Measurements from ENCODE around the gene CCDC71. TPM values are rescaled to one million over a fixed set of nuclear protein-coding genes. Genes with fewer than 3 reads are reported as not detected.

CCDC71 gene
- total and polyA plus RNA-seq, 2 of the 13 experiments (the other 11 are each of a cell fraction or from before 2014, with no cell fraction given) = 9.7 to 14.3 TPM

DNA sequence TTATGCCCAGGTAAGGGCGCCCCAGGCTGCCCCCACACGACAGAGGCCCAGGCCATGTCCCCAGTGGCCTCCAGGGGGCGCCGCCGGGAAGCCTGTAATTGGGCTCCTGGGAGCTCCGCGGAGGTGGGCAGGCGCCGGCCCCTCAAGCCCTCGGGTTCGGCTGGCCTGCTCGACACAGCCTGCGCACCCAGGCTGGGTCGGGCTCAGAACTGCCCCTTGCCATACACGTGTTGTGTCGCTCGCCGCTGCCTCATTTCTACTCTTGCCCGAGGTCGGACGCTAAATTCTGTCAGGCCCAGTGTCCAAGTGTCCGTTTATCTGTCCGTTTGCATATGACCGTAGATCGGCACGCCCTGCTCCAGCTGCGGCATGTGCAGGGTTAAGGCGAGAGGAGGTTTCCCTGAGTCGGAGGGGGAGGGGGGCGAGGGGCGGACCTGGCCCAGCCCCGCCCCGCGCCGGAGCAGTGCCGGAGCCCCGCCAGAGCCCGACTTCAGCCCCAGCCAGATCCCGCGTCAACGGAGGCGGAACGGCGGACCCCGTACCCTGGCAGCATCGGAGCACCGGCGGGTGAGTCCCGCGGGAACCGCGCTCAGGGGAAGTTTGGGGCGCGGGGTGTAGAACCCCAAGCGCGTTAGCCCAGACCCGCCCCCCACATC lies 5.1 kb upstream of the CCDC71 start, which contains the start of gene KLHDC8B (continued):
- TF ChIP-seq, protein P1, sequence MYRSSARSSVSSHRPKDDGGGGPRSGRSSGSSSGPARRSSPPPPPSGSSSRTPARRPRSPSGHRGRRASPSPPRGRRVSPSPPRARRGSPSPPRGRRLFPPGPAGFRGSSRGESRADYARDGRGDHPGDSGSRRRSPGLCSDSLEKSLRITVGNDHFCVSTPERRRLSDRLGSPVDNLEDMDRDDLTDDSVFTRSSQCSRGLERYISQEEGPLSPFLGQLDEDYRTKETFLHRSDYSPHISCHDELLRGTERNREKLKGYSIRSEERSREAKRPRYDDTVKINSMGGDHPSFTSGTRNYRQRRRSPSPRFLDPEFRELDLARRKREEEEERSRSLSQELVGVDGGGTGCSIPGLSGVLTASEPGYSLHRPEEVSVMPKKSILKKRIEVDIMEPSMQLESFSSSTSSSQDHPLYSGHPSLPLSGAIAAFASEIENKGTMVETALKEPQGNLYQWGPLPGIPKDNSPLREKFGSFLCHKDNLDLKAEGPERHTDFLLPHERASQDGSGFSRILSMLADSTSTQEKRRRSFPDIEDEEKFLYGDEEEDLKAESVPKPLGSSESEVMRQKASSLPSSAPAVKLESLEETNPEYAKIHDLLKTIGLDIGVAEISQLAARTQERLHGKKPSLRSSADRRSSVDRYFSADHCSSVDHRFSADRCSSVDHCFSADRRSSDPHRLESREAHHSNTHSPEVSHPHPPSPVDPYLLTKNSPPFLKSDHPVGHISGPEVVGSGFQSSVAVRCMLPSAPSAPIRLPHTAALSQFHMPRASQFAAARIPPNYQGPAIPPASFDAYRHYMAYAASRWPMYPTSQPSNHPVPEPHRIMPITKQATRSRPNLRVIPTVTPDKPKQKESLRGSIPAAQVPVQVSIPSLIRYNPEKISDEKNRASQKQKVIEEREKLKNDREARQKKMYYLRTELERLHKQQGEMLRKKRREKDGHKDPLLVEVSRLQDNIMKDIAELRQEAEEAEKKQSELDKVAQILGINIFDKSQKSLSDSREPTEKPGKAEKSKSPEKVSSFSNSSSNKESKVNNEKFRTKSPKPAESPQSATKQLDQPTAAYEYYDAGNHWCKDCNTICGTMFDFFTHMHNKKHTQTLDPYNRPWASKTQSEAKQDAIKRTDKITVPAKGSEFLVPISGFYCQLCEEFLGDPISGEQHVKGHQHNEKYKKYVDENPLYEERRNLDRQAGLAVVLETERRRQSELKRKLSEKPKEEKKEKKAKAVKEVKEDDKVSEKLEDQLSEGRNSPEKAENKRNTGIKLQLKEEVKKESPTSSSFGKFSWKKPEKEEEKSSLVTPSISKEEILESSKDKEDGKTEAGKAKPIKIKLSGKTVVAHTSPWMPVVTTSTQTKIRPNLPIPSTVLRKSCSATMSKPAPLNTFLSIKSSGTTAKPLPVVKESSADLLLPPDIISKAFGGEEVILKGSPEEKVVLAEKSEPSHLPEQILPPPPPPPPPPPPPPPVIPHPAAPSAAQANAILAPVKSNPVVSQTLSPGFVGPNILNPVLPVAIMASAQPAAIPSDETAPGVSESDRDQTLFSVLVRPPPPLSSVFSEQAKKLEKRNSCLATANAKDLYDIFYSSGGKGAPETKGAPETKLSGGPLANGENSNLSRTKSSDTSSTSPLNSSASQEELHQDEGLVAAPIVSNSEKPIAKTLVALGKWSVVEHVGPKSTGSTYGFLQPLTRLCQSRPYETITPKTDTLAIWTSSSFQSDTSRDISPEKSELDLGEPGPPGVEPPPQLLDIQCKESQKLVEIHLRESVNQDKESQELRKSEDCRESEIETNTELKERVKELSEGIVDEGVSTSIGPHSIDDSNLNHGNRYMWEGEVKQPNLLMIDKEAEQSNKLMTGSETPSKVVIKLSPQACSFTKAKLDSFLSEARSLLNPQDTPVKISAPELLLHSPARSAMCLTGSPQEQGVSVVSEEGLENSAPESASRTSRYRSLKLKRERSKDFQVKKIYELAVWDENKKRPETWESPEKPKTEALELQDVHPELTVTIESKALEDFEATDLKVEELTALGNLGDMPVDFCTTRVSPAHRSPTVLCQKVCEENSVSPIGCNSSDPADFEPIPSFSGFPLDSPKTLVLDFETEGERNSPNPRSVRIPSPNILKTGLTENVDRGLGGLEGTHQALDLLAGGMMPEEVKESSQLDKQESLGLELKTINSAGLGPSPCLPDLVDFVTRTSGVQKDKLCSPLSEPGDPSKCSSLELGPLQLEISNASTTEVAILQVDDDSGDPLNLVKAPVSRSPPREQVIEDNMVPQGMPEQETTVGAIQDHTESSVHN (CRISPR knock-in tag; IDR thresholded peaks at IDR 0.05) = no peak
- TF ChIP-seq, protein P2, sequence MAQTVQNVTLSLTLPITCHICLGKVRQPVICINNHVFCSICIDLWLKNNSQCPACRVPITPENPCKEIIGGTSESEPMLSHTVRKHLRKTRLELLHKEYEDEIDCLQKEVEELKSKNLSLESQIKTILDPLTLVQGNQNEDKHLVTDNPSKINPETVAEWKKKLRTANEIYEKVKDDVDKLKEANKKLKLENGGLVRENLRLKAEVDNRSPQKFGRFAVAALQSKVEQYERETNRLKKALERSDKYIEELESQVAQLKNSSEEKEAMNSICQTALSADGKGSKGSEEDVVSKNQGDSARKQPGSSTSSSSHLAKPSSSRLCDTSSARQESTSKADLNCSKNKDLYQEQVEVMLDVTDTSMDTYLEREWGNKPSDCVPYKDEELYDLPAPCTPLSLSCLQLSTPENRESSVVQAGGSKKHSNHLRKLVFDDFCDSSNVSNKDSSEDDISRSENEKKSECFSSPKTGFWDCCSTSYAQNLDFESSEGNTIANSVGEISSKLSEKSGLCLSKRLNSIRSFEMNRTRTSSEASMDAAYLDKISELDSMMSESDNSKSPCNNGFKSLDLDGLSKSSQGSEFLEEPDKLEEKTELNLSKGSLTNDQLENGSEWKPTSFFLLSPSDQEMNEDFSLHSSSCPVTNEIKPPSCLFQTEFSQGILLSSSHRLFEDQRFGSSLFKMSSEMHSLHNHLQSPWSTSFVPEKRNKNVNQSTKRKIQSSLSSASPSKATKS (CRISPR knock-in tag; IDR thresholded peaks at IDR 0.05) = no peak
- TF ChIP-seq, protein P3, sequence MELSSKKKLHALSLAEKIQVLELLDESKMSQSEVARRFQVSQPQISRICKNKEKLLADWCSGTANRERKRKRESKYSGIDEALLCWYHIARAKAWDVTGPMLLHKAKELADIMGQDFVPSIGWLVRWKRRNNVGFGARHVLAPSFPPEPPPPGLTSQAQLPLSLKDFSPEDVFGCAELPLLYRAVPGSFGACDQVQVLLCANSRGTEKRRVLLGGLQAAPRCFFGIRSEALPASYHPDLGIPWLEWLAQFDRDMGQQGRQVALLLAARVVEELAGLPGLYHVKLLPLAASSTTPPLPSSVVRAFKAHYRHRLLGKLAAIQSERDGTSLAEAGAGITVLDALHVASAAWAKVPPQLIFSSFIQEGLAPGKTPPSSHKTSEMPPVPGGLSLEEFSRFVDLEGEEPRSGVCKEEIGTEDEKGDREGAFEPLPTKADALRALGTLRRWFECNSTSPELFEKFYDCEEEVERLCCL (CRISPR knock-in tag; IDR thresholded peaks at IDR 0.05; ENCODE audit: borderline replicate concordance) = no peak
- TF ChIP-seq MBD4 (IDR thresholded peaks at IDR 0.05; ENCODE audit: borderline replicate concordance, low read length) (no peak), ZBTB21 (CRISPR knock-in tag; IDR thresholded peaks at IDR 0.05) (no peak), ZNF607 (CRISPR knock-in tag; IDR thresholded peaks at IDR 0.05; ENCODE audit: borderline replicate concordance) (peak; percentile 77; the same call in 1 of the 2 replicates), ZNF3 (CRISPR knock-in tag; IDR thresholded peaks at IDR 0.05) (no peak), ZNF703 (CRISPR knock-in tag; IDR thresholded peaks at IDR 0.05; ENCODE audit: borderline replicate concordance) (peak; percentile 63; the same call in 1 of the 2 replicates)
- TF ChIP-seq, protein P4, sequence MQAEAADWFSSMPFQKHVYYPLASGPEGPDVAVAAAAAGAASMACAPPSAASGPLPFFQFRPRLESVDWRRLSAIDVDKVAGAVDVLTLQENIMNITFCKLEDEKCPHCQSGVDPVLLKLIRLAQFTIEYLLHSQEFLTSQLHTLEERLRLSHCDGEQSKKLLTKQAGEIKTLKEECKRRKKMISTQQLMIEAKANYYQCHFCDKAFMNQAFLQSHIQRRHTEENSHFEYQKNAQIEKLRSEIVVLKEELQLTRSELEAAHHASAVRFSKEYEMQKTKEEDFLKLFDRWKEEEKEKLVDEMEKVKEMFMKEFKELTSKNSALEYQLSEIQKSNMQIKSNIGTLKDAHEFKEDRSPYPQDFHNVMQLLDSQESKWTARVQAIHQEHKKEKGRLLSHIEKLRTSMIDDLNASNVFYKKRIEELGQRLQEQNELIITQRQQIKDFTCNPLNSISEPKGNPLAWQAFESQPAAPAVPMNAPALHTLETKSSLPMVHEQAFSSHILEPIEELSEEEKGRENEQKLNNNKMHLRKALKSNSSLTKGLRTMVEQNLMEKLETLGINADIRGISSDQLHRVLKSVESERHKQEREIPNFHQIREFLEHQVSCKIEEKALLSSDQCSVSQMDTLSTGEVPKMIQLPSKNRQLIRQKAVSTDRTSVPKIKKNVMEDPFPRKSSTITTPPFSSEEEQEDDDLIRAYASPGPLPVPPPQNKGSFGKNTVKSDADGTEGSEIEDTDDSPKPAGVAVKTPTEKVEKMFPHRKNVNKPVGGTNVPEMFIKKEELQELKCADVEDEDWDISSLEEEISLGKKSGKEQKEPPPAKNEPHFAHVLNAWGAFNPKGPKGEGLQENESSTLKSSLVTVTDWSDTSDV (CRISPR knock-in tag; IDR thresholded peaks at IDR 0.05) = peak; percentile 97
- TF ChIP-seq, protein P5, sequence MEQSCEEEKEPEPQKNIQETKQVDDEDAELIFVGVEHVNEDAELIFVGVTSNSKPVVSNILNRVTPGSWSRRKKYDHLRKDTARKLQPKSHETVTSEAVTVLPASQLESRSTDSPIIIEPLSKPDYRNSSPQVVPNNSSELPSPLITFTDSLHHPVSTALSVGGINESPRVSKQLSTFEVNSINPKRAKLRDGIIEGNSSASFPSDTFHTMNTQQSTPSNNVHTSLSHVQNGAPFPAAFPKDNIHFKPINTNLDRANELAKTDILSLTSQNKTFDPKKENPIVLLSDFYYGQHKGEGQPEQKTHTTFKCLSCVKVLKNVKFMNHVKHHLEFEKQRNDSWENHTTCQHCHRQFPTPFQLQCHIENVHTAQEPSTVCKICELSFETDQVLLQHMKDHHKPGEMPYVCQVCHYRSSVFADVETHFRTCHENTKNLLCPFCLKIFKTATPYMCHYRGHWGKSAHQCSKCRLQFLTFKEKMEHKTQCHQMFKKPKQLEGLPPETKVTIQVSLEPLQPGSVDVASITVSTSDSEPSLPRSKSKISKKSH (CRISPR knock-in tag; IDR thresholded peaks at IDR 0.05; ENCODE audit: borderline replicate concordance) = peak; percentile 91; the same call in 1 of the 2 replicates

Data from HepG2 (cell line).